Brain pericyte (primary cell): ENCODE data around the gene CCDC136.
A peak's percentile ranks its signal among the peaks of the same experiment; 100 is the strongest.

Experiments
- DNase-seq: peaks from one replicate; pipeline ENCODE4 v3.0.0-alpha.2; 2012; ENCODE audit warnings: low read depth, low spot score

CCDC136 gene

GRCh38 chr7:128777156-128778123 lies 14.3 kb upstream of the CCDC136 start:
- no peak for DNase-seq

GRCh38 chr7:128778946-128779345 lies 12.8 kb upstream of the CCDC136 start:
- no peak for DNase-seq

GRCh38 chr7:128781126-128781525 lies 10.6 kb upstream of the CCDC136 start:
- no peak for DNase-seq

GRCh38 chr7:128781851-128782250 lies 9.9 kb upstream of the CCDC136 start:
- no peak for DNase-seq

- peak; percentile 46 for DNase-seq
These were observed 8.5 kb upstream of the CCDC136 start for GRCh38 chr7:128783143-128783861.

- DNase-seq: no peak
These were observed 6.0 kb upstream of the CCDC136 start for GRCh38 chr7:128785738-128786137.

GRCh38 chr7:128788446-128789412 lies 3.0 kb upstream of the CCDC136 start:
- DNase-seq: no peak

- DNase-seq: no peak
These were observed 1.3 kb upstream of the CCDC136 start for GRCh38 chr7:128790315-128791041.

GRCh38 chr7:128791972-128792327 lies 182 bp downstream of the CCDC136 start:
- DNase-seq: no peak

GRCh38 chr7:128792471-128793180 lies 858 bp downstream of the CCDC136 start:
- DNase-seq: no peak

GRCh38 chr7:128793181-128793547 lies 1.4 kb downstream of the CCDC136 start:
- DNase-seq: no peak

- DNase-seq: no peak
These were observed 2.3 kb downstream of the CCDC136 start for GRCh38 chr7:128794020-128794419.

GRCh38 chr7:128794436-128794835 lies 2.7 kb downstream of the CCDC136 start:
- no peak for DNase-seq

- no peak for DNase-seq
These were observed 3.4 kb downstream of the CCDC136 start for GRCh38 chr7:128795129-128795528.

GRCh38 chr7:128796327-128796726 lies 4.6 kb downstream of the CCDC136 start:
- DNase-seq: no peak

- no peak for DNase-seq
These were observed 7.7 kb downstream of the CCDC136 start for GRCh38 chr7:128799451-128799850.

- DNase-seq: no peak
These were observed 8.8 kb downstream of the CCDC136 start for GRCh38 chr7:128800567-128800966.

GRCh38 chr7:128801003-128801402 lies 9.2 kb downstream of the CCDC136 start:
- no peak for DNase-seq

- no peak for DNase-seq
These were observed 10.1 kb downstream of the CCDC136 start for GRCh38 chr7:128801667-128802418.

GRCh38 chr7:128804484-128804883 lies 12.7 kb downstream of the CCDC136 start:
- no peak for DNase-seq
